HCEC 1CT (cell line): ENCODE data around the gene EXOC1L.

Experiments
- DNase-seq: peaks from one replicate; pipeline ENCODE4 v3.0.0-alpha.2; 2017

EXOC1L gene

DNA sequence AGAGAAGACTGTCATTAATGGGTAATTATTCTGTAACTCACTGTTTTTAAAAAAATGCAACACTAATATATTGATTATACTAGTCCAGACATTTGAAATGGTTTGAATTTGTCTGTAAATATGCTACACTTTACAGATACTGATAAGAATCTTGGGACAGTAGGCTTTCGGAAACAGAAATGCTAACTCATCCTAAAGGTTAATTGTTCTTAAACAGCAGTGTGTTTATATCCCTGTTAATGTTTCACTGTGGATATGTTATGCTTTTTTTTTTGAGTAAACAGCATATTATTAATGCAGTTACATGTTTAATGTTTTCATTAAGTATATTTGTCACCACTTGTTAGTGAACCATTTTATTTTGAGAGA lies 65.2 kb downstream of the EXOC1L start:
- DNase-seq: no peak
